HCT116 (cell line): ENCODE measurements around the gene SLC10A7.

ENCODE experiments used
- CEBPB ChIP-seq: IDR thresholded peaks from 2 replicates; pipeline ENCODE4 v1.6.1; 2012; ENCODE audit warnings: low read depth
- EZH2 ChIP-seq: fragments of 200-600 bp; sonication (generic); IDR thresholded peaks from 2 replicates; pipeline ENCODE4 v1.6.1; 2017; ENCODE audit warnings: antibody characterized with exemption, mixed run types
- RAD21 ChIP-seq: IDR thresholded peaks from 2 replicates; pipeline ENCODE4 v1.6.1; 2012; ENCODE audit warnings: low read depth, mild to moderate bottlenecking
- TF ChIP-seq, protein P1 (sequence below), 3 experiments: fragments of 200-600 bp in 1 of 3; sonication (generic) in 1 of 3; IDR thresholded peaks in 2 of 3; conservative IDR thresholded peaks in 1 of 3; 2 replicates each; pipeline ENCODE4 v1.5.1; 2012 to 2017; ENCODE audit warnings: low read depth in 2 of 3, low read length in 2 of 3, antibody characterized with exemption in 1 of 3, borderline replicate concordance in 1 of 3, control low read depth in 1 of 3, mild to moderate bottlenecking in 1 of 3, mixed read lengths in 1 of 3, mixed run types in 1 of 3, moderate library complexity in 1 of 3; ENCODE audit not compliant: insufficient read depth in 1 of 3

DNA sequence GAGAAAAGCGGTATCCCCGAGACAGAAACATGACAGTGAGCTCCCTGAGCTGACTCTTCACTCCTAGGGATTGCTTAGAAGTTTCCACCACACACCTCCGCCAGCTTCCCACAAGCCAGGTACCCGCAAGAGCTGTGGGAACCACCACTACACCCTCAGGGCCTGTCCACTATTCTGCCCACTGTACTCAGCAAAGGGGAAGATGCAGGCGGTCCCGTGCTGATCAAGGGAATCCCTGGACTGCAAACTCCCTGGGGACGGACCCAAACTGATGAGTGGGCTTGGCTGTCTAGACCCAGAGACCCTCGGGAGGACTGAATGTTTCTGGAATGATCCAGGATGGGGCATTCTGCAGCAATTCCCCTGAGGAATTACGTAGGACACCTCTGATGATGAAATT, 277.2 kb downstream of the SLC10A7 start:
- TF ChIP-seq CEBPB, result no peak
- no peak for TF ChIP-seq RAD21
- TF ChIP-seq, protein P1, sequence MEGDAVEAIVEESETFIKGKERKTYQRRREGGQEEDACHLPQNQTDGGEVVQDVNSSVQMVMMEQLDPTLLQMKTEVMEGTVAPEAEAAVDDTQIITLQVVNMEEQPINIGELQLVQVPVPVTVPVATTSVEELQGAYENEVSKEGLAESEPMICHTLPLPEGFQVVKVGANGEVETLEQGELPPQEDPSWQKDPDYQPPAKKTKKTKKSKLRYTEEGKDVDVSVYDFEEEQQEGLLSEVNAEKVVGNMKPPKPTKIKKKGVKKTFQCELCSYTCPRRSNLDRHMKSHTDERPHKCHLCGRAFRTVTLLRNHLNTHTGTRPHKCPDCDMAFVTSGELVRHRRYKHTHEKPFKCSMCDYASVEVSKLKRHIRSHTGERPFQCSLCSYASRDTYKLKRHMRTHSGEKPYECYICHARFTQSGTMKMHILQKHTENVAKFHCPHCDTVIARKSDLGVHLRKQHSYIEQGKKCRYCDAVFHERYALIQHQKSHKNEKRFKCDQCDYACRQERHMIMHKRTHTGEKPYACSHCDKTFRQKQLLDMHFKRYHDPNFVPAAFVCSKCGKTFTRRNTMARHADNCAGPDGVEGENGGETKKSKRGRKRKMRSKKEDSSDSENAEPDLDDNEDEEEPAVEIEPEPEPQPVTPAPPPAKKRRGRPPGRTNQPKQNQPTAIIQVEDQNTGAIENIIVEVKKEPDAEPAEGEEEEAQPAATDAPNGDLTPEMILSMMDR (IDR thresholded peaks at IDR 0.05 in 2 of 3, conservative IDR thresholded peaks at IDR 0.05 in 1 of 3; ENCODE audit: borderline replicate concordance in 1 of 3, insufficient read depth in 1 of 3, low read depth in 2 of 3, low read length in 2 of 3), result no peak
- TF ChIP-seq EZH2, result no peak
